CD4-positive, alpha-beta T cell treated with Interleukin-10 for 1 hour (primary cell): ENCODE results near the gene MRM3.
"Not testable (repeated sequence)": the region's sequence is repeated elsewhere in the genome, so short reads cannot be mapped to it uniquely, and the experiment has no call there.

Source experiments
- DNase-seq: peaks from one replicate; pipeline ENCODE4 v3.0.0-alpha.2; 2020

Gene MRM3

GRCh38 chr17:755319-755961 is 26.7 kb upstream of the MRM3 start:
- DNase-seq, result not testable (repeated sequence)

GRCh38 chr17:756010-756567 is 26.1 kb upstream of the MRM3 start:
- DNase-seq, result not testable (repeated sequence)

GRCh38 chr17:759964-760363 is 22.2 kb upstream of the MRM3 start:
- no peak for DNase-seq

- no peak for DNase-seq
Measured at GRCh38 chr17:760371-760770, 21.8 kb upstream of the MRM3 start.

GRCh38 chr17:767076-767475 is 15.1 kb upstream of the MRM3 start:
- DNase-seq, result no peak

- DNase-seq, result no peak
Measured at GRCh38 chr17:773016-773415, 9.1 kb upstream of the MRM3 start.

GRCh38 chr17:773467-774312 is 8.5 kb upstream of the MRM3 start:
- DNase-seq, result no peak

GRCh38 chr17:774313-774584 is 7.9 kb upstream of the MRM3 start:
- DNase-seq, result no peak

GRCh38 chr17:778096-778495 is 4.1 kb upstream of the MRM3 start:
- DNase-seq, result no peak

- no peak for DNase-seq
Measured at GRCh38 chr17:784143-784542, 2.0 kb downstream of the MRM3 start.

- DNase-seq, result not testable (repeated sequence)
Measured at GRCh38 chr17:785901-786300, 3.7 kb downstream of the MRM3 start.

- DNase-seq, result no peak
Measured at GRCh38 chr17:787641-788221, 5.6 kb downstream of the MRM3 start.

- DNase-seq, result no peak
Measured at GRCh38 chr17:788551-788950, 6.4 kb downstream of the MRM3 start.

GRCh38 chr17:789160-789840 is 7.1 kb downstream of the MRM3 start:
- no peak for DNase-seq

GRCh38 chr17:789931-790873 is 8.0 kb downstream of the MRM3 start:
- DNase-seq, result not testable (repeated sequence)

GRCh38 chr17:790874-791247 is 8.7 kb downstream of the MRM3 start:
- not testable (repeated sequence) for DNase-seq

GRCh38 chr17:791829-792228 is 9.7 kb downstream of the MRM3 start:
- DNase-seq, result no peak

GRCh38 chr17:792277-792676 is 10.1 kb downstream of the MRM3 start:
- no peak for DNase-seq

GRCh38 chr17:794876-795275 is 12.7 kb downstream of the MRM3 start:
- DNase-seq, result peak; percentile 35

GRCh38 chr17:795276-795675 is 13.1 kb downstream of the MRM3 start:
- no peak for DNase-seq

GRCh38 chr17:795721-796120 is 13.6 kb downstream of the MRM3 start:
- DNase-seq, result no peak

GRCh38 chr17:796609-797008 is 14.5 kb downstream of the MRM3 start:
- no peak for DNase-seq
